ENCODE measurements around the gene GRIN1.

The GRIN1 gene

DNA sequence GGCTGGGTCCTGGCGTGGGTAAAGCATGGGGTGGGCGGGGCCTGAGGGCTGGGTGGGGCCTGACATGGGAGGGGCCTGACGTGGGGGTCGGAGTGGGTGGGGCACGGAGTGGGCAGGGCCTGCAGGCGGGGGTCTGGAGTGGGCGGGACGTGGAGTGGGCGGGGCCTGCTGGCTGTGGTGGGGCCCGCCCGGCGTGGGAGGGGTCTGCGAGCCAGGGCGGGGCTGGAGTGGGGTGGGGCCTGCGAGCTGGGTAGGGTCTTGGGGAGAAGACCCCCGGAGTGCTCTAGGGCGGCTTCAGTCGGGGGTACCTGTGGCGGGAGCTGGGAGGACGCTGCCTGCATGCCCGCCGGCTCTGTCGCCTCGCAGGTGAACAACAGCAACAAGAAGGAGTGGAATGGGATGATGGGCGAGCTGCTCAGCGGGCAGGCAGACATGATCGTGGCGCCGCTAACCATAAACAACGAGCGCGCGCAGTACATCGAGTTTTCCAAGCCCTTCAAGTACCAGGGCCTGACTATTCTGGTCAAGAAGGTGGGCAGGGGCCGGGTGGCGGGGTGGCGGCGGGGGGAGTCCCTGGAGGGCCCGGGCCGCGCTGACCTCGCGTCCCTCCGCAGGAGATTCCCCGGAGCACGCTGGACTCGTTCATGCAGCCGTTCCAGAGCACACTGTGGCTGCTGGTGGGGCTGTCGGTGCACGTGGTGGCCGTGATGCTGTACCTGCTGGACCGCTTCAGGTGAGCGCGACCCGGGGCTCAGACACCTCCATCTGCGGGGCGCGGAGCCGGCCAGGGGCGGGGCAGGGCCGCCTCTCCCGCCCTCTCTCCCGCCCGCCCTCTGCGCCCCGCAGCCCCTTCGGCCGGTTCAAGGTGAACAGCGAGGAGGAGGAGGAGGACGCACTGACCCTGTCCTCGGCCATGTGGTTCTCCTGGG is 22.9 kb downstream of the GRIN1 start:
- no peak overlapping the region for H3K4me3 ChIP-seq (ENCODE audit: low read depth, low read length)
- no peak for DNase-seq (ENCODE audit: low read depth)
- TF ChIP-seq POLR2A (IDR thresholded peaks at IDR 0.05; ENCODE audit: extremely low read depth, insufficient read length) (no peak), MAX (IDR thresholded peaks at IDR 0.05; ENCODE audit: low read depth, low read length) (no peak), MYC (IDR thresholded peaks at IDR 0.05; ENCODE audit: low read depth, low read length) (no peak)
- TF ChIP-seq, protein P1, sequence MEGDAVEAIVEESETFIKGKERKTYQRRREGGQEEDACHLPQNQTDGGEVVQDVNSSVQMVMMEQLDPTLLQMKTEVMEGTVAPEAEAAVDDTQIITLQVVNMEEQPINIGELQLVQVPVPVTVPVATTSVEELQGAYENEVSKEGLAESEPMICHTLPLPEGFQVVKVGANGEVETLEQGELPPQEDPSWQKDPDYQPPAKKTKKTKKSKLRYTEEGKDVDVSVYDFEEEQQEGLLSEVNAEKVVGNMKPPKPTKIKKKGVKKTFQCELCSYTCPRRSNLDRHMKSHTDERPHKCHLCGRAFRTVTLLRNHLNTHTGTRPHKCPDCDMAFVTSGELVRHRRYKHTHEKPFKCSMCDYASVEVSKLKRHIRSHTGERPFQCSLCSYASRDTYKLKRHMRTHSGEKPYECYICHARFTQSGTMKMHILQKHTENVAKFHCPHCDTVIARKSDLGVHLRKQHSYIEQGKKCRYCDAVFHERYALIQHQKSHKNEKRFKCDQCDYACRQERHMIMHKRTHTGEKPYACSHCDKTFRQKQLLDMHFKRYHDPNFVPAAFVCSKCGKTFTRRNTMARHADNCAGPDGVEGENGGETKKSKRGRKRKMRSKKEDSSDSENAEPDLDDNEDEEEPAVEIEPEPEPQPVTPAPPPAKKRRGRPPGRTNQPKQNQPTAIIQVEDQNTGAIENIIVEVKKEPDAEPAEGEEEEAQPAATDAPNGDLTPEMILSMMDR (IDR thresholded peaks at IDR 0.05; ENCODE audit: low read depth, low read length), result no peak

DNA sequence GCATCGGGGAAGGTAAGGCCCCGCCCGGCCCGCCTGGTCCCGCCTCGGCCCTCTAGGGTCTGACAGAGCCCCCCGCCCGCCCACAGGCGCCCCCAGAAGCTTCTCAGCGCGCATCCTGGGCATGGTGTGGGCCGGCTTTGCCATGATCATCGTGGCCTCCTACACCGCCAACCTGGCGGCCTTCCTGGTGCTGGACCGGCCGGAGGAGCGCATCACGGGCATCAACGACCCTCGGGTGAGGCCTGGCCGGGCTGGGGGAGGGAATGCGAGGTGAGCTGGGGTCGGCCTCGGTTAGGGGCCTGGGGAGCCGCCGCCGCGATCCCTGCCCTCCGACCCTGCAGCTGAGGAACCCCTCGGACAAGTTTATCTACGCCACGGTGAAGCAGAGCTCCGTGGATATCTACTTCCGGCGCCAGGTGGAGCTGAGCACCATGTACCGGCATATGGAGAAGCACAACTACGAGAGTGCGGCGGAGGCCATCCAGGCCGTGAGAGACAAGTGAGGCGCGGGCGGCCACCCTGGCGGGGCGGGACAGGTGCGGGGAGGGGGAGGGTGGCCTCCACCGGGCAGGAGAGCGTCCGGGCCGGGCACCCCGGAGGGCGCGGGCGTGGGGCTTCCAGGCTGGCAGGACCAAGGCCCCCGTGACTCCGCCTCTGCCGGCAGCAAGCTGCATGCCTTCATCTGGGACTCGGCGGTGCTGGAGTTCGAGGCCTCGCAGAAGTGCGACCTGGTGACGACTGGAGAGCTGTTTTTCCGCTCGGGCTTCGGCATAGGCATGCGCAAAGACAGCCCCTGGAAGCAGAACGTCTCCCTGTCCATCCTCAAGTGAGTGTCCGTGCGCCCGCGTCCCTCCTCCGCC is 23.8 kb downstream of the GRIN1 start:
- no peak for DNase-seq (ENCODE audit: low read depth)
- TF ChIP-seq MYC (IDR thresholded peaks at IDR 0.05; ENCODE audit: low read depth, low read length) (no peak), MAX (IDR thresholded peaks at IDR 0.05; ENCODE audit: low read depth, low read length) (no peak), POLR2A (IDR thresholded peaks at IDR 0.05; ENCODE audit: extremely low read depth, insufficient read length) (no peak)
- TF ChIP-seq, protein P1 (IDR thresholded peaks at IDR 0.05; ENCODE audit: low read depth, low read length), result no peak
- H3K4me3 ChIP-seq (ENCODE audit: low read depth, low read length), result no peak overlapping the region

- TF ChIP-seq POLR2A (IDR thresholded peaks at IDR 0.05; ENCODE audit: extremely low read depth, insufficient read length) (no peak), MYC (IDR thresholded peaks at IDR 0.05; ENCODE audit: low read depth, low read length) (no peak), MAX (IDR thresholded peaks at IDR 0.05; ENCODE audit: low read depth, low read length) (no peak)
- TF ChIP-seq, protein P1 (IDR thresholded peaks at IDR 0.05; ENCODE audit: low read depth, low read length), result no peak
- no peak overlapping the region for H3K4me3 ChIP-seq (ENCODE audit: low read depth, low read length)
- DNase-seq (ENCODE audit: low read depth), result no peak
These were observed 24.4 kb downstream of the GRIN1 start for GRCh38 chr9:137163365-137163715.

GRCh38 chr9:137163805-137164204 is 24.9 kb downstream of the GRIN1 start:
- TF ChIP-seq MYC (IDR thresholded peaks at IDR 0.05; ENCODE audit: low read depth, low read length) (no peak), MAX (IDR thresholded peaks at IDR 0.05; ENCODE audit: low read depth, low read length) (no peak), POLR2A (IDR thresholded peaks at IDR 0.05; ENCODE audit: extremely low read depth, insufficient read length) (no peak)
- TF ChIP-seq, protein P1 (IDR thresholded peaks at IDR 0.05; ENCODE audit: low read depth, low read length), result no peak
- DNase-seq (ENCODE audit: low read depth), result no peak
- no peak overlapping the region for H3K4me3 ChIP-seq (ENCODE audit: low read depth, low read length)

- DNase-seq (ENCODE audit: low read depth), result no peak
- no peak for TF ChIP-seq MAX (IDR thresholded peaks at IDR 0.05; ENCODE audit: low read depth, low read length)
- no peak for TF ChIP-seq POLR2A (IDR thresholded peaks at IDR 0.05; ENCODE audit: extremely low read depth, insufficient read length)
- TF ChIP-seq MYC (IDR thresholded peaks at IDR 0.05; ENCODE audit: low read depth, low read length), result no peak
- TF ChIP-seq, protein P1 (IDR thresholded peaks at IDR 0.05; ENCODE audit: low read depth, low read length), result no peak
- no peak overlapping the region for H3K4me3 ChIP-seq (ENCODE audit: low read depth, low read length)
These were observed 25.7 kb downstream of the GRIN1 start for GRCh38 chr9:137164370-137165249.

Measured in NB4 (cell line).